ENCODE measurements around the gene NR6A1.

The NR6A1 gene

DNA sequence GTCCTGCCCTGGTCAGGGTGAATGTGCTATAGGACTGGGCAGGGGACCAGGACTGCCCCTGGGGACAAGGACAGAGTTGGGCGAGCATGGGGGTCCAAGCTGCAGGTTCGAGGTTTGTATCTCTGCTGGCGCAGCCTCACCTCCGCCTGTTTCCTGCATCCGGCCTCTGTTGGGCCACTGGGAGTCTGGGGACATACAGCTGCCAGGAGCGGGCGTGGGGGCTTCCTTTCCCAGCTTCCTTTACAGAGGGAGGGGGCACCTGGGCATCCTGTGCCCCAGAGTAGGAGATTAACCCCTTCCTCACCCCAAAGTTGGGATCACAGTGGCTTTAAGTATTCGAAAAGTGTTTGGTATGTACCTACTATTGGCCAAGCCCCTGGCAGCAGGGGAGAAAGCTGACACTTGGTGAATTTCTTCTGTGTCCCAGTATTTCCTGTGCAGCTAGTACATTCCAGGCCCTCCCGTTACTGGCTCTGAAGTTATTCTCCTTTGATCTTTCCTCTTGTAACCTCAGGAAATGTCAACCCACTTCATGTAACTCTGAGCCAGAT, 24.8 kb upstream of the NR6A1 start:
- DNase-seq (ENCODE audit: low read depth), result no peak

DNA sequence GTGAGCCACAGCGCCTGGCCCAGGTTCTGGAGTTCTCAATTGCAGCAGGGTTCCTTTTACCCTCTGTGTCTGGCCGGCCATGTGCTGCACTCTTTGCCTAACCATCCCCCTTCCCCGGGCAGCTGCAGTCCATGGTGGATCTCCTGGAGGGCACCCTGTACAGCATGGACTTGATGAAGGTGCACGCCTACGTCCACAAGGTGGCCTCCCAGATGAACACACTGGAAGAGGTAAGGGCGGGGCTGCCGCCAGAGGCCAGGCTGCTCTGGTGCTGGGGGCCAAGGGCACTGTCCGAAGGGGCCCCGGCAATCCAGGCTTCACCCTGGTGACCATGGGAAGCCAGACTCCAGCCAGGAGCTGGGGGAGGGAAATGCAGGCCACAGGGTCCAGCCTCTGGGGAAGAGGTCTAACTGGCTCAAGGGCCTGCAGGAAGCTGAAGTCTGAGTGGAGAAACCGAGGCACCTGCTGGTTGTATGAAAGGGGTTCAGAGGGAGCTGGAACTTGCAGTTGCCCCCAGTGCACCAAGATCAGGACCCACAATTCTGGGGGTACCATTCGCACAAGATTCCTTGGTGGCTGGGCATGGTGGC, 23.9 kb upstream of the NR6A1 start:
- no peak for DNase-seq (ENCODE audit: low read depth)

DNA sequence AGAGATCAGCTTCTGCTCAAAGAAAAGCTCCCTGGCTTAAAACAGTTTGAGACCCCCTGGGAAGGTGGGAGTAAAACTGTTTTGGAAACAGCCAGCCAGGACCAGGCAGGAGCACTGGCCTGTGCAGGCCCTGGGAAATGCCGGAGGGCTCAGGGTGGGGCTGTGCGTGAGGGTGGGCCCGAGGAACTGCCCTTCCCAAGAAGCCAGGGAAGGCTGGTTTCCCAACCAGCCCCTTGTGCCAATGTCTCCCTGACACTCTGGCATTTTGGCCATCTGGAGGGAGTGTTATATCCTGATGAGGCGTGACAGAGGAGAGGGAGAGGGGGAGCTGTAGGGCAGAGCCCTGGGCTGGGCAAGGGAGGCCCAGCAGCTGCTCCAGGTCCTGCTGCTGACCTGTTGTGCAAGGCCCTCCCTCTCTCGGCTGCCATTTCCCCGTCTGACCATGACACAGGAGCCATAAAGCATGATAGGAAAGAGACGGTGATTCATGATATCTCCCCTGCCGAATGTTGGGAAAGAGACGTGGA, 22.0 kb upstream of the NR6A1 start:
- DNase-seq (ENCODE audit: low read depth), result no peak

DNA sequence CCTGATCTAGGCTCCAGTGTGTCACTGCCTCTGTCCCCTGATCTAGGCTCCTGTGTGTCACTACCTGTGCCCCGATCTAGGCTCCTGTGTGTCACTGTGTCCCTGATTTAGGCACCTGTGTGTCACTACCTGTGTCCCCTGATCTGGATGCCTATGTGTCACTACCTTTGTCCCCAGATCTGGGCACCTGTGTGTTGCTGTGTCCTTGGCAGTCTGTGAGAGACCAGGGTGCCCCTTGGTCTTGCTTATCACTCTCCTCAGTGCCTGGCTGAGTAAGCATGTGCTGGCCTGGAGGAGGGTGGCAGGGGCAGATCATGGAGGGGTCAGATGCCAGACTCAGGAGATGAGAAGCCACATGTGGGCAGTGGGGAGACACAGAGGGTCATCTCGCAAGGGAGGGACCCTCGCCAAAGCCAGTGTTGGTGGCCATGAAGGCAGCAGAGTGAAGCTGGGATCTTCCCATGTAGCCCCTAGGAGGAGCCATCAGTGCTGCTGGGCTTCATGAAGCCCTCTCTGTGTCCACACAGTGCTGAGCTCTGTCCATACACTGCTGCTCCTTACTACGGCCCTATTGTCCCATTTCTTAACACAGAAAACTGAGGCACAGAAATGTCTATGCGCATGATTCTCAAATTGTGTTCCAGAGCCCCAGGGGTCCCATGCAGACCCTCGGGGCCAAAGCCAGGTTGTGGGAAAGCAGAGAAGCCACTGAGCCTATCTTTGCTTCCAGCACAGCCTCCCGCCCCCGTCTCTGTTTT, 21.3 kb upstream of the NR6A1 start:
- no peak for DNase-seq (ENCODE audit: low read depth)

DNA sequence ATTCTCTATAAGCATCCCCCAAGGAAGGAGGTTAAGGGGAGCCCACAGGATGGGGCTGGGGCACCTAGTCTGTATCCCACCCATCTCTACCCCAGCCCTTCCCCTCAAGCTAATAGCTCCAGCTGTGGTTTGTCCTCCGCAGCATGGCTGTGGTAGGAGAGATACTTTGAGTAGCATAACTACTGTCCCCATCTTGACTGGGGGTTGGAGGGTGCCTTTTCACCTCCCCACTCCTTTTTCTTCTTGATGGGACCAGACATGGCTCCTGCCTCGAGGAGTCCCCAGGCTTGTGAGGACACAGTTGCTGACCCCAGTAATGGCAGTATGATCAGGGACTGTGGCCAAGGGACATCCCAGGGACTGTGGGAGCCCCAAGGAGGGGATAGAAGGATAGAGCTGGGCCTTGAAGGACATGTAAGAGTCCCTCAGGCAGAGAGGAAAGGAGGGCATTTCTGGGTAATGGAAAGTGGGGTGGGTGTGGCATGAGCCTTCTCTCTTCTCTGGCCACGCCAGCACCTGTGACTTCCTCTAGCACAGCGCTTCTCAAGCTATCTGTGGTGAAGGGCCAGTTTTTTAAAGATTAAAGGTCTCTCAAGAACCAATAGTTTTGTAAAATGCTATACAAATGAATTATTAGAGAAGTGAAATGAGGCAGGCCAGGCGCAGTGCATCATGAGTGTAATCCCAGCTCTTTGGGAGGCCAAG, 19.8 kb upstream of the NR6A1 start:
- DNase-seq (ENCODE audit: low read depth), result no peak

DNA sequence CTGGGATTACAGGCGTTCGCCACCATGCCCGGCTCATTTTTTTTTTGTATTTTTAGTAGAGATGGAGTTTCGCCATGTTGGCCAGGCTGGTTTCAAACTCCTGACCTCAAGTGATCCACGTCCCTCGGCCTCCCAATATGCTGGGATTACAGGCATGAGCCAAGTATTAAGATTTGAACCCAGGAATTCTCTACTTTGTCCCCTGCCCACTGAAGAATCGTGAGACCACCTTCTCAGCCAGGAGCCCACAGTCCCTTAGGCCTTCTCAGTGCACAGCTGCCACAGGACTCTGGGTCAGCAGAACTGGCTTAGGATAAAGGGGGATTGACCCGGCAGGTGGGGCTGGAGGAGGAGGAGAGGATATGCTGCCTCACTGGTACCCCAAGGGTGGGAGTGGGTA, 19.2 kb upstream of the NR6A1 start:
- no peak for DNase-seq (ENCODE audit: low read depth)

DNA sequence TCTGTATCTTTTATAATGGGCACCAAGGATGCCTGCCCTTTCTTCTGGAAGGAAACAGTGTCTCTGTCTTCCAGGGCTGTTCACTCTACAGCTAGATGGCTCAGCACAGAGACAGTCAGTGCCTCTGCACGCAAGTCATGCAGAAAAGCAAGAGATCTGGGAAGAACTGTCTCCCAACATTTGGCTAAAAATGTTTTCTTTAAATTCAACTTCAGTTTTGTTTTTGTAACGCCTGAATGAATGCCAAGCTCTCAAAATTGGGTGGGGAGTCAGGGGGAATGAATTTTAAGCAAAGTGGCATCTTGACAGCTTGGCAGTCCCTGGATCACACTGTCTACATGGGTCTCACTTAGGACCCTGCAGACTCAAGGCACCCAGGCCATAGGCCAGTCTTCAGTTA, 18.4 kb upstream of the NR6A1 start:
- DNase-seq (ENCODE audit: low read depth), result no peak

DNA sequence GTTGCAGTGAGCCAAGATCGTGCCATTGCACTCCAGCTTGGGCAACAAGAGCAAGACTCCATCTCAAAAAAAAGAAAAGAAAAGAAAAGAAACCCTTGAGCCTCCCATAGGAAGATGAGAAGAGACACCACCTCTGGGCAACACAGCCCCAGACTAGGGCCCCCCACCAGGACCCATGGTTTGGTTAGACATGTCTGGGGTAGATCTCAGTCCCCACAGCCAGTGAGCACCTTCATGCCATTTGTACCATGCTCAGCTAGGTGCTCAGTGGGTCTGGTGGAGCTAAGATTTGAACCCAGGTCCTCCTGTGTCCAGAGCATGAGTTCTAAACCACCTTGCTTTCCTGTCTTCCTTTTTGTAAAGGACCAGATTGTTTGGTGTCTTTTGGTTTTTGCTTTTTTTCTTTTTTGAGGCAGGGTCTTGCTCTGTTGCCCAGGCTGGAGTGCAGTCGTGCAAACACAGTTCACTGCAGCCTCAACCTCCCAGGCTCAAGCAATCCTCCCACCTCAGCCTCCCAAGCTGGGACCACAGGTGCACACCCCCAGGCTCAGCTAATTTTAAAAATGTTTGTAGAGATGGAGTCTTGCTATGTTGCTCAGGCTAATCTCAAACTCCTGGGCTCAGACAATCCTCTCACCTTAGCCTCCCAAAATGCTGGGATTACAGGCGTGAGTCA, 17.6 kb upstream of the NR6A1 start:
- DNase-seq (ENCODE audit: low read depth), result no peak

DNA sequence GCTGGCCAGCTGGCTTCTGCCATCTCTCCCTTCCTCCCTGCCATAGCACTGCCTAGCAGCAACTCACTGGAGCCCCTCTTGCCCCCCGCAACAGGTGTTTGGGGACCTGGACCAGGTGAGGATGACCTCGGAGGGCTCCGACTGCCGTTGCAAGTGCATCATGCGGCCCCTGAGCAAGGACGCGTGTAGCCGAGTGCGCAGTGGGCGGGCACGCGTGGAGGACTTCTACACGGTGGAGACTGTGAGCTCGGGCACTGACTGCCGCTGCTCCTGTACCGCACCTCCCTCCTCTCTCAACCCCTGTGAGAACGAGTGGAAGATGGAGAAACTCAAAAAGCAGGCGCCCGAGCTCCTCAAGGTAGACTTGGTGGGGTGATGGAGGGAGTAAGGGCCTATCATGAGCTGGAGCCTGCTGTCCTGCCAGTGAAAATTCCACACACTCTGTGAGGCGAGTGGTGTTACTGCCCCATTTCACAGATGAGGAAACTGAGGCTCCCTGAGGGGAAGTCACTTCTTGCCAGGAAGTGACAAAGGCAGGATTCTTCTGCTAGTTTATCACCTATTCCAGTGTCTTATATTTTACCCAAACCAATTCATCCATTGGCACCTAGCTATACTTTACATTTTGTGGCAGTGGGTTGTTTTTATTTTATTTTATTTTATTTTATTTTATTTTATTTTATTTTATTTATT, 15.9 kb upstream of the NR6A1 start:
- no peak for DNase-seq (ENCODE audit: low read depth)

DNA sequence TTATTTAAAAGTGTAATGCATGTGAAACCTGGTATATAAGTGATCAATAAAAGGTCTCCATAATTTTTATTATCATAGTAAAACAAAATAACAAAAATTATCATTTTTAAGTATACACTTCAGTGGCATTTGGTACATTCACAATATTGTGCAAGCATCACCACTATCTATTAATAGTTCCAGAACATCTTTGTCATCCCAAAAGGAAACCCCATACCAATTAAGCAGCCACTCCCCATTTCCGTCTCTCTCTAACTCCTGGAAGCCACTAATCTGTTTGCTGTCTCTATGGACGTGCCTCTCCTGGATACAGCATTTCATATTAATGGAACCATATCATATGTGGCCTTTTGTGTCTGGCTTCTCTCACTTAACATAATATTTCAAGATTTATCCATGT, 13.4 kb upstream of the NR6A1 start:
- DNase-seq (ENCODE audit: low read depth), result no peak

DNA sequence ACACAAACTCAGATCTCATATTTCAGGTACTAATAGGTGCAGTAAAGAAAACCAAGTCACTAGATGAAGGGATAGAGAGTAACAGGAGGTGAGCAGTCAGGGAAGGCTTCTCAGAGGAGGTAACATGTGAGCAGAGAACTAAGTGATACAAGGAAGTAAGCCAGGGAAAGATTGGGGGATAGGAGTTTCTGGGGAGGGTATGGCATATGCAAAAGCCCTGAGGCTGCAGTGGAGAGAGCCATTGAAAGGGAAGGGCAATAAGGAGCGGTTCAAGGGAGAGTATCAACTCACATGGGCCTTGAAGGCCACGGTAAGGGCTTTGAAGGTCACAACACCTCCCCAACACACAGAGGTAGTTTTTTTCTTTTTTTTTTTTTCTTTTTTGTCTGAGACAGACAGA, 12.7 kb upstream of the NR6A1 start:
- no peak for DNase-seq (ENCODE audit: low read depth)

DNA sequence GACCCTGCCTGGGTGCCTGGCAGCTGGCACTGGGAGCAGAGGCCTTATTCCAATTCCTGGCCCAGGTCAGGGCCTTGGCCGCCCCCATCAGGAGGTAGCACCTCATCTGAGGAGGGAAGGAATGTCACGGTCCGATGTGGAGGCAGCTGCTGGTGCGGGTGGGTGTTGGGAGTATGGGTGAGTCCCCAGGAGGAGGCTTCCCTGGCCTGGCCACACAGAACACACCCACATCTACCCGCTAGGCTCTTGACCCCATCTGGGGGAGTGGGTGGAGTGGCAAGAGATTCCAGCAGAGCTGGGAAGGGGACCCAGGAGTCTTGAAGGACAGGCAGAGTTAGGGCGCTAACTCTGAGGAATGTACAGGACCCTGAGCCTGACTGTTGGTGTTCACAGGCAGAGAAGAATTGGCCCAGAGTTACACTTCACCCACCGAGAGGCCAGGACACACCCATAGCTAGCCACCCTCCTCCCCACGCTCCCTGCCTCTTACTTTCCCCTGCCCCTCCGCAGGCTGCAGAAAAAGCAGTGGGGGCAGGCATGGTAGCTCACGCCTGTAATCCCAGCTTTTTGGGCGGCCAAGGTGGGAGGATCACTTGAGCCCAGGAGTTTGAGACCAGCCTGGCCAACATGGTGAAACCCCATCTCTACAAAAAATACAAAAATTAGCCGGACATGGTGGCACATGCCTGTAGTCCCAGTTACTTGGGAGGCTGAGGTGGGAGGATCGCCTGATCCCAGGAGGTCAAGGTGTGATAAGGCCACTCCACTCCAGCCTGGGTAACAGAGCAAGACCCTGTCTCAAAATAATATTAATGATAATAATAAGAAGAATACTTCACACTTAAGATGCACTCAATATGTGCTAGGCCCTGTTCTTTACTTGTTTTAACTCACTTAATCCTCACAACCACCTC, 11.8 kb upstream of the NR6A1 start:
- DNase-seq (ENCODE audit: low read depth), result no peak

DNA sequence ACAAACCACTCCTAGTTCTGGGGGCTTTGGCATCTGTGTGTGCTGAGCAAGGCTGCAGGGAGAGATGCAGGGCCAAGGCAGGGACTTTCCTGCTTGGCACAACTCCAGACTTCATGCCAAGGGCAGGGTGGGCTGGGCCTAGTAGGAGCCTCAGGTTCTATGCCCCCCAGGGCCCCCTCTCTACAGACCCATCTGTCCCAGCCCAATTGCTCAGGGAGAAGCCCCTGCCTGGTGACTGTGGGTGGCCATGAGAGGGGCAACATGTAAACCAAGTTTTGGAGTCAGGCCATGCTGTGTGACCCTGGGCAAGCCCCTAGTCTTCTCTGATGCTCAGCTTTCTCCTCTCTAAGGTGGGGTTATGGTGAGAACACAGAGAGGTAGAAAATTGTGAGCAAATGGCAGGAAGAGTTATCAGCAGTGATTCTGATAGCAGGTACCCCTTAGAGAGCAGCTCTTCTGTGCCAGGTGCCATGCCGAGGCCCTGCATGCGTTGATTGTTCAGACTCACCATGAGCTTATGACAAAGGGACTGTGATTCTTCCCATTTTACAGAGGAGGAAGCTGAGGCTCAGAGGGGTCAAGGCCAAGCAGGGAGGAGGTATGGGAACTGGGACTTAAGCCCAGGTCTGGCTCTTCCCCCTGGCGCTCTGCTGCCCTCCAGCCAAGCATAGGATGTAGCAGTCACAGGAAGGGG, 11.0 kb upstream of the NR6A1 start:
- DNase-seq (ENCODE audit: low read depth), result no peak

DNA sequence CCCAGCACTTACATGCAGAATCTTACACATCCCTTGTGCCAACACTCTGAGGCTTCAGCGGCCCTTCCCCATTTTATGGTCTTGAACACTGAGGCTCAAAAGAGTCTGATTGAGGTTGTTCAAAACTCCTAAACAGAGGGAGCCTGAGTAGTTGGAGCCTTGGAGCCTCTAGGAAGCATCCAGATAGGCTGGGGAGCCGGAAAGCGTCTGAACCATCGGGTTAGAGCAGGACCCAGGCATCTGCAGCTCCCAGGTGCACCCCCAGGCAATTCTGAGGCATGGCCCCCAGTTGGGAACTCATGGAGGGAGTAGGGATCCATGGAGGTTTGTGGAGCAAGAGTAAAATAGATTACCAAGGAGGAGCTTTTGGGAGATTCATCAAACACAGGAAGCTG, 9.6 kb upstream of the NR6A1 start:
- no peak for DNase-seq (ENCODE audit: low read depth)

DNA sequence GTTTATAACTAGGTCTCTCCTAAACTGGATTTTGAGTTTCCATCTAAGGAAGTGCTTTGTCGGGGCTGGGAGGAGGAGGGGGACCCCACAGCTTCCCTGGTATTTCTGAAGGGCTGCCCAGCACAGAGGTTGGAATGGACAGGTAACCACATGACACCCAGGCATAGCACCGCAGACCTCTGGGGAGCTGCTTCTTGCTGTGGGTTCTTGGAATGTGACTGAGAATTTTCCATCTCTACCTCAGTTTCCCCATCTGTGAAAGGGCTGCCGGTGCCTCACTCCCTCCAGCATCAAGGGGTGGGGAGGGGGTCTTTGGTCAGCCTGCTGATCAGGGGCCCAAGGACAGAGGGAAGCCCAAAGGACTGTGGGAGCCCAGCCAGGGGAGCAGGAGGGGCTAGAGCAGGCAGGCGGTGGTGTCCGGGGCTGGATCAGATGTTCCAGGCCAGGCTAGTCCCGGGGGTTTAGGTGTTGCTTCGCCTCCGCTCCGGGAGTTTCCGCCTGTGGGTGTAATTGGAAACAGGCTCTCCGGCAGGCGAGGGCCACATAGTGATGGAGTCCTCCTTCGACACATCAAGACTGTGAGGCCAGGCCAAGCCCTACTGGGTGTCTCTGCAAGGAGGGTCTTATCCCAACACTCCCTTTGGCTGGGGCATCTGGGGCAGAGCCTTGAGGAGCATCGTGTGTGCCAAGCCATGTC, 9.1 kb upstream of the NR6A1 start:
- DNase-seq (ENCODE audit: low read depth), result no peak

DNA sequence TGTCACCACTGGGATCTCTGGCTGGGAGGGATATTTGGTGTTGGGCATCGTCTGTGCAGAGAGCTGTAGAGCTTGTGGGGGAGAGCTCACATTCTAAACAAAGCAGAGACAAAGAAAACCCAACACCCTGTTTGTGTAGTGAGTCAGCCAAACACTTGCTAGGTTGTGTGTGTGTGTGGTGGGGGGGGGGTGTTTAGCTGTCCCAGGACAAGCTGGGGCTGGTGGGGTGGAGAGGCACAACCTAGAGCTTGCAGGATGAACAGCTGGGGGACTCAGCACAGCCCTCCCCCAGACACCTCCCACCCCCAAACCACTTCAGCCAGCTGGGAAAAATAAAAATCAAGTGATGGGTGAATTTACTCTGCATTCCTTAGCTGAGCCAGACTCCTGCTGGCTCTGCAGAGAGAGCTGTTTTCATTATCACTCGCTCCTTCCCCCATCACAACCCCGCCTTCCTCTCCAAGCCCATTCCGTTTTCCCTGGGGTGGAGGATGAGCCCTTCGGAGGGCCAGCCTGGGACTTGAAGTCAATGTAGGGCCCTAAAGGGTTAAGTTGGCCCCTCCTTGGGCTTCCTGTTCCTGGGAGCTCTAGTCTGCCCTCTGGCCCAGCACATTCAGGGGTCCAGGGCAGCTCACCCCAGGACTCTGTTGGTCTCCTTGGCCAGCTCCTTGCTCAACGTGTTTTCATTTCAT, 8.4 kb upstream of the NR6A1 start:
- no peak for DNase-seq (ENCODE audit: low read depth)

DNA sequence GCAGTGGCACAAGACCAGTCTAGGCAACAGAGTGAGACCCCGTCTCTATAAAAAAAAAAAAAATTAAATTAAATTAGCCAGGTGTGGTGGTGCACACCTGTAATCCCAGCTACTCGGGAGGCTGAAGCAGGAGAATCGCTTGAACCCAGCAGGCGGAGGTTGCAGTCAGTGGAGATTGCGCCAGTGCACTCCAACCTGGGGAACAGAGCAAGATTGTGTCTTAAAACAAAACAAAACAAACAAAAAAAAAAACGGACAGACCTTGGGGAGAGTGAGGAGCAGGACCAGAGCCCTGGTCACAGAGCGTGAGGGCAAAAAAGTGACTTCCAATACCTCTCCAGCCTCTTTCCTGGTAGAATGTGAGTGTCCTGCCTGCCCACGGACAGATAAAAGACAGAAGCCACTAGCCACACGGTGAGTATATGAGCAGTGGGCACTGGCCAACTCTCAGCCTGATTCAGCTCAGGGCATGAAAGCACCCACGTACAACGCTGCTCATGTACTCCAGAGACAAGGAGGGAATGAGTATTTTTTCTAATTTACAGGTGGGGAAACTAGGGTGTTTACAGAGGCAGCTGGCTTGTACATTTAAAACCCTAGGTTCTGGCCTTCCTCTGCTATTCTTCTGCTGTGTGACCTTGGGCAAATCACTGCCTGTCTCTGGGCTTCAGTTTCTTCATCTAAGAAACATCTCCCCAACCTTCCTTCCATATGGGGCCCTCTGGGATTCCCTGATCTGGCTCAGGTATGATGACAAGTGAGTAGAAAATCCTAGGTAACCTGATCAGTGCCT, 7.7 kb upstream of the NR6A1 start:
- no peak for DNase-seq (ENCODE audit: low read depth)

Measured in stimulated activated CD8-positive, alpha-beta memory T cell treated with anti-CD3 and anti-CD28 coated beads, Interleukin-15, amount 100 ng/mL, for 24 hours (primary cell).